Left colon (tissue), 2 donors: ENCODE results near the gene TTC21B. TPM values are rescaled to one million over a fixed set of nuclear protein-coding genes. Genes with fewer than 3 reads are reported as not detected.
"Not testable (repeated sequence)": the region's sequence is repeated elsewhere in the genome, so short reads cannot be mapped to it uniquely, and the experiment has no call there.

Experiments used
- ATAC-seq: fragments of 200-7000 bp; cut with Tn5 transposase; one replicate; pipeline ENCODE4 v1.9.1; 2020; ENCODE audit warnings: mild to moderate bottlenecking, moderate library complexity
- DNase-seq, 2 donors: peaks; one replicate each; pipeline ENCODE4 v3.0.0-alpha.2; 2020
- intact Hi-C, 2 donors: fragments of 100-400 bp; cut with DNase I in 1 of 2; cut with micrococcal nuclease in 1 of 2; formaldehyde crosslinking; loops; one replicate each; pipeline versions ENCODE4 v1.11.2 to v1.14.0; 2022; cut with DNase I, micrococcal nuclease
- total RNA-seq, 2 donors: library from RNA; stranded (reverse); fragmentation: NEBNext Ultra II Directional; extraction: Animal tissue kit (Norgen Biotek cat#: 25700); gene quantifications; one replicate each; pipeline ENCODE4 v1.2.1, GENCODE V29; 2021
- donor health status: DM: no; HTN: no; CAD: no.
- donor health status: DM: yes; HTN: yes; CAD: no.

Gene TTC21B
- total RNA-seq, 2 donors from 2014 or later, result 14.0 to 14.8 TPM

GRCh38 chr2:165892526-165892925, 61.0 kb downstream of the TTC21B start:
- ATAC-seq, result no peak
- intact Hi-C loops, result no loop called here
- no peak for DNase-seq

- no peak for DNase-seq
- intact Hi-C loops, result no loop called here
- no peak for ATAC-seq
These were observed 61.6 kb downstream of the TTC21B start for GRCh38 chr2:165891943-165892342.

DNA sequence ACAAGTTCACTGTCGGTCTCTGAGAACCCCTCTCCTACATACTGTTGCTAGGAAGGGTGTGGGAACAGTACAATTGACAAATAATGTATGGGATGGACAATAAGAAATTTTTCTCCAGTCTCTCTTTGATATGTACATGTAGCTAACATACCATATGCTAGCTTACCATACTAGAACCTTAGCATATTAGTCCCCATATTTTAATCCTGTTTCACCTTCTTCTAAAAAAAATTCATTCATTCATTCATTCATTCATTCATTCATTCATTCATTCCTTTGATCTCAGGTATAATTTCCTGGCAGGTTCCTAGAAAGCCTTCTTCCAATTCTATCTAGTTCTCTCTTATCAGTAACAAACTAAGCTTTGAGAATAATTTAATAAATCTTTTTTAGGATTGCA, 62.2 kb downstream of the TTC21B start:
- ATAC-seq, result no peak
- DNase-seq, result no peak
- intact Hi-C loops, result no loop called here

- DNase-seq, result no peak
- intact Hi-C loops, result no loop called here
- no peak for ATAC-seq
These were observed 63.8 kb downstream of the TTC21B start for GRCh38 chr2:165889798-165890197.

GRCh38 chr2:165889158-165889557, 64.4 kb downstream of the TTC21B start:
- intact Hi-C loops, result no loop called here
- ATAC-seq, result no peak
- DNase-seq, result no peak

- no peak for DNase-seq
- no peak for ATAC-seq
- intact Hi-C loops, result no loop called here
These were observed 65.4 kb downstream of the TTC21B start for GRCh38 chr2:165888171-165888570.

DNA sequence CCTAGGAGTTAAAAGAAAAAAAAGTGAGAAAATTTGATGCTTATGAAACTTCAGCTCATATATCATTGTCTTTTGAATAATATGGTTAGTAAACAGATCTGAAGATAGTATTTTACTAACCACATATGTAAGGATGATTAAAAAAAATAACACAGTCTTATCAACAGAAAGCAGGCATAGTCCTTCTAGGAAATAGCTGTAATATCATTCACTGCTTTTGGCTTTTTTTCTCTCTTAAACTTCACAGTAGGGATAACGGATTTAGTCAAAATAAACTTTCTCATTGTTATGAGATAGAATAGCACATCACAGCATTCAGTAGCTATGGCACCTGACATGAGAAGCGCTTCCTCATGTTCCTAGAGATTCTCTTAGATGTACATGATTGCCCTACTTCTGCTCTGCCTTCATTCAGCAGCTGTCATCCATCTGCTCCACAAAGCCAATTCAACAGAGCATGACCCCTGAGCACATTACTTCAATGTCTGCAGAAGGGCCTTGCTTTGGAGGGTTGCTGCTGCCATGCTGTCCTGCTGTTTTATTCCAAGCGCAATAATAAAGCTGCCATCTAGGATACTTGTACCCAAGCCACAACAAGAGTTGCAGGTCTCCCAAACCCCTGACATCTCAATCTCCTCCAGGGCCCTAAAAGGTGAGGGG, 67.0 kb downstream of the TTC21B start:
- intact Hi-C loops, result no loop called here
- DNase-seq (no peak), ATAC-seq (no peak)

DNA sequence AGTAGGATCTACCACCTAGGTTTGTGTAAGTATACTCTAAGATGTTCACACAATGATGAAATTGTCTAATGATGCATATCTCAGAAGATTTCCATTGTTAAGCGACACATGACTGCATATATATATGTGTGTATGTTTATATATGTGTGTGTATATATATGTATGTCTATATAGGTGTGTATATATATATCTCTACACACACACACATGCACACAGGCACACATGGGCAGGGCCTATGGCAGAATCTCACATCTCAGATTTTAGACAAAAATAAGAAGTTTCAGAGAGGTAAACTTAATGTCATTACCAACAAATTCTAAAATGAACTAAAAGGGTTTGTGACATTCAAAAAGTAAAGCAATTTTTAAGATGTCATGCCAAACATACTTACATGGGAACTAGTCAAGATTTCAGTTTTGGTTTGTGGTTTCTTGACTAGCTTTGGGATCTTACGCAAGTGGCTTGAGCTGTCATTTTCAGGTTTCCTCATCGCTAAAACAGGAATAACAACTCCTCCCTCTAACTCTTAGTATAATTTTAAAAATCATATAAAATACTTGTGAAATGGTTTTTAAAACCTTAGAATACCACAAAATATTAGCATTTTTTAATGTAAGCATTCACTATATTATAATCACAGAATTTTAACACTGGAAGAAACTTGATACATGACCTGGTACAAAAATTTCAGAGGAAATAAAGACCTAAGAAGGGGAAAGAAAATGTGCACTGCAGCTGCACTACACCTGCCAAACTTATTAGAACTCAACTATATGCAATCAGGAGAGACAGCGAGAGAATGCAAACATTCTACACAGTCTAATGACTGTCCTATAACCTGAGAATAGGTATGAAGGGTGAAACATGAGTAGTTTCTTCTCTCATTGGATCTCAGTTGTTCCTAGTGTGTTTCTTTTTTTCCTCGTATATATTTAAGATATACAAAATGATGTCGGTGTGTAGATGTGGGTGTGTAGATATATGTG, 75.7 kb downstream of the TTC21B start:
- intact Hi-C loops, result loop anchor here in 1 of 2 donors (10.0 kb wide), 1 partner anchor 473 kb away; no protein-coding TSS in a partner anchor
- no peak for ATAC-seq
- DNase-seq, result no peak

- DNase-seq (no peak), ATAC-seq (no peak)
- intact Hi-C loops, result loop anchor here in 1 of 2 donors (10.0 kb wide), 1 partner anchor 472 kb away; no protein-coding TSS in a partner anchor
These were observed 76.9 kb downstream of the TTC21B start for GRCh38 chr2:165876712-165877111.

- ATAC-seq (no peak), DNase-seq (no peak)
- intact Hi-C loops, result loop anchor here in 1 of 2 donors (10.0 kb wide), 1 partner anchor 471 kb away; no protein-coding TSS in a partner anchor
These were observed 77.3 kb downstream of the TTC21B start for GRCh38 chr2:165876269-165876668.

DNA sequence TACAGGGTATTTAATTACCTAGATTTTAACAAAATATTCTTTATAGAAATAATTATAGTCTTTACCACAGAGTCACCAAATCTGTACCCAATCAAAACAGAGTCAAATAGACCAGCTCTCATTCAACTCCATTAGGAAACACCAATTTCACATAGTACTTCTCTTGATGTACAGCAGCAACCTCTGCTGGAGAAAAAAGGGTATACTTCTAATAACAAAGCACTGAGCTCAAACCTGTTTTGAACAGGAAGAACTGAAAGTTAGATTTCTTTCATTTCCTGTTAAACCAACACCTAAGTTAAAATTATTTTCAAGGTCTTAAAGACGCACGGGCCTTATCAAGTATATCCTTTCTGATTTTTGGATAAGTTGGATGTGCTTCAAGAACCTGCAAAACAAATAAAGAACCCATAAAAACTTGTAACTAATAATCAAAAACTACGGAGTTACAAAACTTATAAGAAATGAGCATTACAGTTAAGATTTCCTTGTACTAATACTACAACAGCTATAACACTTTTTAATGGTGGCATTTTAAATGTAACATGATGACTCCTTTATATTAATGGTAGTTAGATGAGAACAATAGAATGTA, 79.0 kb downstream of the TTC21B start:
- DNase-seq, result no peak
- peak; percentile 82 for ATAC-seq
- intact Hi-C loops, result loop anchor here in 1 of 2 donors (10.0 kb wide), 1 partner anchor 470 kb away; no protein-coding TSS in a partner anchor

GRCh38 chr2:165872101-165872791, 81.3 kb downstream of the TTC21B start:
- ATAC-seq, result no peak
- no peak for DNase-seq
- intact Hi-C loops, result loop anchor here in 1 of 2 donors (10.0 kb wide), 1 partner anchor 467 kb away; no protein-coding TSS in a partner anchor

GRCh38 chr2:165871025-165871424, 82.6 kb downstream of the TTC21B start:
- DNase-seq (peak in 1 of 2 donors; percentile 37), ATAC-seq (peak; percentile 80)
- intact Hi-C loops, result loop anchor here in 1 of 2 donors (10.0 kb wide), 1 partner anchor 466 kb away; no protein-coding TSS in a partner anchor

DNA sequence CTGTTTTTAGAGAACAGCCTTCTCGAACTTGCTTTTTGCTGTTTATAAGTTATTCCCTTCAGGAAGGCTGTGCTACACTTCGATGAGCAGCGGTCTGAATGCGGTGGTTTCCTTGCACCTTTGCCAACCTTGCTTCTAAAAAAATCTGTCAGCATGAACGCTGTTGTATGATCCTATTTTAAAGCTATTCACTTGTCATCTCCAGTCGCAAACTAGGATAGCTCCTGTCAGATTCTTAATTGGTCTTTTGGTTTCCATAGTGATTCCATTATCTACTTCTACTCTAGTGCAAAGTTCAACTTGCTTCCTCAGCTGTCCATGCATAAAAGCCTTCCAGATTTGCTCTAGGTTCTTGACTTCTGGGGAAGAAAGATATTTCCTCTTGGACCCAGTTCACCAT, 83.2 kb downstream of the TTC21B start:
- intact Hi-C loops, result loop anchor here in 1 of 2 donors (10.0 kb wide), 1 partner anchor 466 kb away; no protein-coding TSS in a partner anchor
- DNase-seq (no peak), ATAC-seq (peak; percentile 88)

- intact Hi-C loops, result no loop called here
- ATAC-seq (no peak), DNase-seq (no peak)
These were observed 85.4 kb downstream of the TTC21B start for GRCh38 chr2:165868211-165868610.

DNA sequence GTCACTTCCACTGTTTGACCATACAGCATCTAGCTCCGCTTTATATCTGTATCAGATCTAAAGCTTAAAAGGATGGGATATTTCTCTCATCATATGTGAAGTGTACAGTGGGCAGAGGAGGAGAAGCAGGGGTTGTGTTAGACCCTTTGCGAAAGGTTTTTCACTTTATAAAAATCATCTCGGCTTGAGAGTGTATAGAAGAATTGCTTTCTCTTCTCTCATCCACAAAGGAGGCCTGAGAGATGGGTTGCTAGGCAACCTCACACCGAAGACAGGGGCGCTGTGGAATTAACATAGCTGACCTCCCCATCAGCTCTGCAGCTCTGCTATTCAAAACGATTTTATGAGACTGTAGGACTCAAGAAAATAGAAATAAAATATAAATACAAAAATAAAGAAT, 89.3 kb downstream of the TTC21B start:
- ATAC-seq (no peak), DNase-seq (no peak)
- intact Hi-C loops, result no loop called here

DNA sequence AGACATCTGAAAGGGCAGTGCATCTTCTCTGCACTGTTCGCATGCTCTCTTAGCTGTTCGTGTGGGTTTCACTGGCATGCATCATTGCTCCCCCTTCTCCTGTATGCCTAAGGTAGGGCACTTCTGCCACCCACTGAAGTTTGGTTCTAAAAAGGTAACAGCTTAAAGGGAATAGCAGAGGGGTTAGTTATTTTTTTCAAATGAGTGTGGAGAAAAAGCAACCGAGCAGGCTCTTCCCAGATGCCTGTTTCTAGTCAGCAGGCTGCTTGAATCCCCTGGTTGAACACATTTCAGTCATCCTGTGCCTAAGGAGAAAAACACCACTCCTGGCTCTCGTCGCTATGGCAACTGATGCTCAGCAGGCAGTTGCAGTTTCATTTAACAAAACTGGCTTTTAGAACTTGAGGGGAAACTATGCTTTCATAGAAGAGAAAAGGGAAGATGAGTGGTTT, 89.7 kb downstream of the TTC21B start:
- ATAC-seq, result no peak
- DNase-seq, result no peak
- intact Hi-C loops, result no loop called here

- ATAC-seq, intact Hi-C loops, DNase-seq: not testable (repeated sequence)
These were observed 92.5 kb downstream of the TTC21B start for GRCh38 chr2:165861083-165861482.
